ENCODE data around the gene SPATA2L.
A peak's percentile ranks its signal among the peaks of the same experiment; 100 is the strongest.
"Not testable (repeated sequence)": the region's sequence is repeated elsewhere in the genome, so short reads cannot be mapped to it uniquely, and the experiment has no call there.

The SPATA2L gene

GRCh38 chr16:89704281-89704680, 2.8 kb upstream of the SPATA2L start:
- no peak overlapping the region for H3K27ac ChIP-seq (ENCODE audit: low read length)
- H3K9ac ChIP-seq (ENCODE audit: low read length in 2 of 2) = no peak overlapping the region
- H3K4me1 ChIP-seq (ENCODE audit: control insufficient read depth, insufficient read depth, low read length) = peaks cover 21% of the 10 kb centered on the region
- H3K9me3 ChIP-seq (ENCODE audit: control insufficient read depth in 2 of 2, low read length in 2 of 2) = no peaks in the 10 kb centered on the region
- peaks cover 7 to 14% of the 10 kb centered on the region in 2 donors for H3K27me3 ChIP-seq (ENCODE audit: control insufficient read depth in 1 of 2, insufficient read depth in 2 of 2, low read length in 2 of 2)
- no peak overlapping the region for H3K4me3 ChIP-seq (ENCODE audit: low read length in 2 of 2)
- H3K36me3 ChIP-seq (ENCODE audit: control insufficient read depth in 2 of 2, insufficient read depth in 2 of 2, low read length in 2 of 2) = no peaks in the 10 kb centered on the region

DNA sequence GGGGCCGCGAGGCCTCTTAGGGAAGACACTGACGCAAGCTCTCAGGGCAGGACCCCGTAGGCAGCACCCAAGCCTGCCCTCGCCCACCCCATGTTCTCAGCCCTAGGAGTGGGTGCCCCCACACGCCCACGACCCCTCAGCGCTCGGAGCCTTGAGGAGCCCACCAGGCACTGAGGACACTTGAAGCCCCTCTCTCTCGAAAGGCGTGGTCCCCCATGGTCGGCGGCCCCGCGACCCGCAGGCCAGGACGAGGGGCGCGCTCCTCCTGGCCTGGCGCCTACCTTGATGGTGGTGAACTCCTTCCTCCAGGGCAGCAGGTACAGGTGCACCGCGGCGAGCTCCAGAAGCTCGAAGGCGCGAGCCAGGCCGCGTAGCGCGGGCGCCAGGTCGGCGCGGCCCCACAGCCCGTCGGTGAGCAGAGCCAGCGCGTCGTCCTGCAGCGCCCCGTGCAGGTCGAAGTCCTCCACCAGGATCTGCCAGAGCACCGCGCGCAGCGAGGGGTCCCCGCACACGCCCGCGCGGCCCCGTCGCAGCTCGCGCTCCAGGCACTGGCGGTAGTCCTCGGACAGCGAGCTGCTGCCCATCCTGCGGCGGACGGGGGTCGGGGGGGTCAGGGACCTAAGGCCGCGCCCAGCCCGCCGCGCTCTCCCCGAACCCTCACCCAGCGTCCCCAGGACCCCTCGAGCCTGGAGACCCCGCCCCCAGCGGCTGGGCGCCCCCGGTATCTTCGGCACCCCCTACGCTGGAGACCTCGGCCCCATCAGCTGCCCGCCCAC, 668 bp downstream of the SPATA2L start:
- no peaks in the 10 kb centered on the region for H3K36me3 ChIP-seq (ENCODE audit: control insufficient read depth in 2 of 2, insufficient read depth in 2 of 2, low read length in 2 of 2)
- peaks cover 21% of the 10 kb centered on the region for H3K4me1 ChIP-seq (ENCODE audit: control insufficient read depth, insufficient read depth, low read length)
- peak overlapping the region; percentile 51 to 55 for H3K9ac ChIP-seq (ENCODE audit: low read length in 2 of 2)
- peak overlapping the region; percentile 75 to 78 for H3K4me3 ChIP-seq (ENCODE audit: low read length in 2 of 2)
- no peaks in the 10 kb centered on the region for H3K9me3 ChIP-seq (ENCODE audit: control insufficient read depth in 2 of 2, low read length in 2 of 2)
- H3K27ac ChIP-seq (ENCODE audit: low read length) = peak overlapping the region; percentile 53
- peaks cover 7 to 14% of the 10 kb centered on the region in 2 donors for H3K27me3 ChIP-seq (ENCODE audit: control insufficient read depth in 1 of 2, insufficient read depth in 2 of 2, low read length in 2 of 2)

DNA sequence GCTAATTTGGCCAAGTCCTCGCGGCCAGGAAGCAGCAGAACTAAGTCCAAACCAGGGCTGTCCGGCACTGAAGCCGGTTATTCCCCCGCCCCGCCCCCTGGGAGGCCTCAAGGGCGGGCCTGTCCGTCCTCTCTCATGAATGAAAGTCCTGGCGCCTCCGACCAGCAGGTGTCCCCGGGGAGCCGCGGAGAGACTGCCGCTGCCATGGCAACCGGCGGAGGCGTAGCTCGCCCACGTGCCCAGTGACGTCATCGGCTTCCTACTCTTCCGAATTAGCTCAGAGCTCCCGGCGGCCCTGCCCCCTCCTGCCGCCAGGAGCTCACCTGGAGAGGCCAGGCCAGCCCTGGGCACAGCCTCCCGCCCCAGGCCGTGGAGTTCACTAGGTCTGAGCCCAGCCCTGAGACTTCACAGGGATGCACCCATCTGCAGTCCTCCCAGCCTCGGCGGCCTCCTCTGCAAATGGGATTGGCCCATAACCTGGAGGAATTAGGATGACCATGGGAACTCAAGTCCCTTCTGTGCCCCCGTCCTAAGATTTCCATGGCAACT, 1.3 kb downstream of the SPATA2L start:
- Histone ChIP-seq H3K27ac (ENCODE audit: low read length) (peak overlapping the region; percentile 53), H3K9ac (ENCODE audit: low read length in 2 of 2) (peak overlapping the region; percentile 55 to 60), H3K27me3 (ENCODE audit: control insufficient read depth in 1 of 2, insufficient read depth in 2 of 2, low read length in 2 of 2) (peaks cover 7 to 14% of the 10 kb centered on the region in 2 donors), H3K36me3 (ENCODE audit: control insufficient read depth in 2 of 2, insufficient read depth in 2 of 2, low read length in 2 of 2) (no peaks in the 10 kb centered on the region), H3K9me3 (ENCODE audit: control insufficient read depth in 2 of 2, low read length in 2 of 2) (no peaks in the 10 kb centered on the region), H3K4me3 (ENCODE audit: low read length in 2 of 2) (peak overlapping the region; percentile 75 to 78), H3K4me1 (ENCODE audit: control insufficient read depth, insufficient read depth, low read length) (peaks cover 20% of the 10 kb centered on the region)

- peaks cover 19% of the 10 kb centered on the region for H3K4me1 ChIP-seq (ENCODE audit: control insufficient read depth, insufficient read depth, low read length)
- H3K27me3 ChIP-seq (ENCODE audit: control insufficient read depth in 1 of 2, insufficient read depth in 2 of 2, low read length in 2 of 2) = peaks cover 7 to 11% of the 10 kb centered on the region in 2 donors
- peak overlapping the region; percentile 75 to 78 for H3K4me3 ChIP-seq (ENCODE audit: low read length in 2 of 2)
- H3K9ac ChIP-seq (ENCODE audit: low read length in 2 of 2) = peak overlapping the region in 1 of 2 donors; percentile 60
- H3K9me3 ChIP-seq (ENCODE audit: control insufficient read depth in 2 of 2, low read length in 2 of 2); H3K36me3 ChIP-seq (ENCODE audit: control insufficient read depth in 2 of 2, insufficient read depth in 2 of 2, low read length in 2 of 2): not testable (repeated sequence)
- H3K27ac ChIP-seq (ENCODE audit: low read length) = peak overlapping the region; percentile 53
Observed at GRCh38 chr16:89699629-89700099, 1.8 kb downstream of the SPATA2L start.

DNA sequence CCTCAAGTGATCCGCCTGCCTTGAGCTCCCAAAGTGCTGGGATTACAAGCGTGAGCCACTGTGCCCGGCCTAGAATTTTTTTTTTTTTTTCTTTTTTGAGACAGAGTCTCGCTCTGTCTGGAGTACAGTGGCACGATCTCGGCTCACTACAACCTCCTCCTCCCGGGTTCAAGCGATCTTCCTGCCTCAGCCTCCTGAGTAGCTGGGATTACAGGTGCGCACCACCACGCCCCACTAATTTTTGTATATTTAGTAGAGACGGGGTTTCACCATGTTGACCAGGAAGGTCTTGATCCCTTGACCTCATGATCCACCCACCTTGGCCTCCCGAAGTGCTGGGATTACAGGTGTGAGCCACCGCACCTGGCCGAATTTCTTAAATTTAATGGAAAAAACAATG, 2.8 kb downstream of the SPATA2L start:
- peaks cover 19% of the 10 kb centered on the region for H3K4me1 ChIP-seq (ENCODE audit: control insufficient read depth, insufficient read depth, low read length)
- not testable (repeated sequence) for H3K27me3 ChIP-seq (ENCODE audit: control insufficient read depth in 1 of 2, insufficient read depth in 2 of 2, low read length in 2 of 2); H3K9ac ChIP-seq (ENCODE audit: low read length in 2 of 2)

GRCh38 chr16:89697616-89698331, 3.7 kb downstream of the SPATA2L start:
- Histone ChIP-seq H3K27ac (ENCODE audit: low read length) (no peak overlapping the region), H3K36me3 (ENCODE audit: control insufficient read depth in 2 of 2, insufficient read depth in 2 of 2, low read length in 2 of 2) (peaks cover 11 to 14% of the 10 kb centered on the region in 2 donors), H3K4me3 (ENCODE audit: low read length in 2 of 2) (no peak overlapping the region), H3K27me3 (ENCODE audit: control insufficient read depth in 1 of 2, insufficient read depth in 2 of 2, low read length in 2 of 2) (peaks cover 0 to 7% of the 10 kb centered on the region in 2 donors), H3K4me1 (ENCODE audit: control insufficient read depth, insufficient read depth, low read length) (peaks cover 19% of the 10 kb centered on the region), H3K9me3 (ENCODE audit: control insufficient read depth in 2 of 2, low read length in 2 of 2) (no peaks in the 10 kb centered on the region), H3K9ac (ENCODE audit: low read length in 2 of 2) (no peak overlapping the region)

More for the DNA sequence above, 2.8 kb downstream of the SPATA2L start:
- not testable (repeated sequence) for H3K4me3 ChIP-seq (ENCODE audit: low read length in 2 of 2); H3K9me3 ChIP-seq (ENCODE audit: control insufficient read depth in 2 of 2, low read length in 2 of 2); H3K36me3 ChIP-seq (ENCODE audit: control insufficient read depth in 2 of 2, insufficient read depth in 2 of 2, low read length in 2 of 2); H3K27ac ChIP-seq (ENCODE audit: low read length)

- Histone ChIP-seq H3K36me3 (ENCODE audit: control insufficient read depth in 2 of 2, insufficient read depth in 2 of 2, low read length in 2 of 2) (peaks cover 12 to 18% of the 10 kb centered on the region in 2 donors), H3K27ac (ENCODE audit: low read length) (no peak overlapping the region)
Observed at GRCh38 chr16:89697161-89697615, 4.3 kb downstream of the SPATA2L start.

GRCh38 chr16:89696670-89697128, 4.8 kb downstream of the SPATA2L start:
- H3K27me3 ChIP-seq (ENCODE audit: control insufficient read depth in 1 of 2, insufficient read depth in 2 of 2, low read length in 2 of 2) = peaks cover 0 to 1% of the 10 kb centered on the region in 2 donors
- H3K4me1 ChIP-seq (ENCODE audit: control insufficient read depth, insufficient read depth, low read length) = peaks cover 15% of the 10 kb centered on the region
- peaks cover 15 to 18% of the 10 kb centered on the region in 2 donors for H3K36me3 ChIP-seq (ENCODE audit: control insufficient read depth in 2 of 2, insufficient read depth in 2 of 2, low read length in 2 of 2)
- H3K4me3 ChIP-seq (ENCODE audit: low read length in 2 of 2) = no peak overlapping the region
- no peak overlapping the region for H3K9ac ChIP-seq (ENCODE audit: low read length in 2 of 2)
- H3K27ac ChIP-seq (ENCODE audit: low read length) = no peak overlapping the region
- no peaks in the 10 kb centered on the region for H3K9me3 ChIP-seq (ENCODE audit: control insufficient read depth in 2 of 2, low read length in 2 of 2)

More at GRCh38 chr16:89697161-89697615, 4.3 kb downstream of the SPATA2L start:
- Histone ChIP-seq H3K9me3 (ENCODE audit: control insufficient read depth in 2 of 2, low read length in 2 of 2) (no peaks in the 10 kb centered on the region), H3K4me1 (ENCODE audit: control insufficient read depth, insufficient read depth, low read length) (peaks cover 19% of the 10 kb centered on the region), H3K27me3 (ENCODE audit: control insufficient read depth in 1 of 2, insufficient read depth in 2 of 2, low read length in 2 of 2) (peaks cover 0 to 6% of the 10 kb centered on the region in 2 donors), H3K4me3 (ENCODE audit: low read length in 2 of 2) (no peak overlapping the region), H3K9ac (ENCODE audit: low read length in 2 of 2) (no peak overlapping the region)

DNA sequence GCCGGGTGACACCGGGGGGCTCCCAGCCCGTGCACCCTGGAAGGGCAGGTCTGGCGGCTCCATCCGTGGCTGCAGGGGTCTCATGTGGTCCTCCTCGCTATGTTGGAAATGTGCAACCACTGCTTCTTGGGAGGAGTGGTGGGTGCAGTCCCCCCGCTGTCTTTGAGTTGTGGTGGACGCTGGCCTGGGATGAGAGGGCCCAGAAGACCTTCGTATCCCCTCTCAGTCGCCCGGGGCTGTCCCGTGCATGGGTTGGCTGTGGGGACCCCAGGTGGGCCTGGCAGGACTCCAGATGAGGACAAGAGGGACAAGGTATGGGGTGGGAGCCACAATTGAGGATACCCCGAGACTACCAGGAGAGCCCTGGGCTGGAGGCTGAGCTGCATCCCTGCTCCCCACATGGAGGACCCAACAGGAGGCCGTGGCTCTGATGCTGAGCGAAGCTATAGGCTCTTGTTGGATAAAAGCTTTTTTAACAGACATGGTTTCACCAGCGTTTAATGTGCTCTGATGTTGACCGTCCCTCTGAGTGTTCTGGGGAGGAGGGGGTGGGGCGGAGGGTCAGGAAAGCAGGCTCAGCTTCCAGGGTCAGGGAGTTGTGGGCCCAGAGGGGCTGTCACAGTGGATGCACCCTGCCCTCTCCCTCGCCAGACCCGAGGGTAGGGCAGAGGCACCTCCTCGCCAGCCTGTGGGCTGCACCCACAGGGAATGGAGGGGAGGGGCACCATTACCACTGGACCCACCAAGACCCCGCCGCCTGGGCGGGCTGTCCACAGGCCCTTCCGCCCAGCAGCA, 5.4 kb downstream of the SPATA2L start:
- no peak overlapping the region for H3K9ac ChIP-seq (ENCODE audit: low read length in 2 of 2)
- H3K4me1 ChIP-seq (ENCODE audit: control insufficient read depth, insufficient read depth, low read length) = peaks cover 10% of the 10 kb centered on the region
- H3K9me3 ChIP-seq (ENCODE audit: control insufficient read depth in 2 of 2, low read length in 2 of 2) = no peaks in the 10 kb centered on the region
- H3K27ac ChIP-seq (ENCODE audit: low read length) = no peak overlapping the region
- H3K27me3 ChIP-seq (ENCODE audit: control insufficient read depth in 1 of 2, insufficient read depth in 2 of 2, low read length in 2 of 2) = no peaks in the 10 kb centered on the region
- no peak overlapping the region for H3K4me3 ChIP-seq (ENCODE audit: low read length in 2 of 2)
- peaks cover 20 to 24% of the 10 kb centered on the region in 2 donors for H3K36me3 ChIP-seq (ENCODE audit: control insufficient read depth in 2 of 2, insufficient read depth in 2 of 2, low read length in 2 of 2)

All from stomach smooth muscle (tissue), 2 donors.